GDM1 (cell line): Measurements from ENCODE around the gene ARHGAP26.

ENCODE experiments used
- DNase-seq: peaks from one replicate; lab custom pipeline; 2025; lab: John Stamatoyannopoulos, UW

ARHGAP26 gene

GRCh38 chr5:142852416-142853198 is 82.4 kb downstream of the ARHGAP26 start:
- no peak for DNase-seq

- no peak for DNase-seq
Measured at GRCh38 chr5:142853682-142854081, 83.5 kb downstream of the ARHGAP26 start.

GRCh38 chr5:142856269-142856782 is 86.1 kb downstream of the ARHGAP26 start:
- no peak for DNase-seq

- DNase-seq = no peak
Measured at GRCh38 chr5:142857405-142857804, 87.2 kb downstream of the ARHGAP26 start.

- DNase-seq = no peak
Measured at GRCh38 chr5:142859037-142859436, 88.9 kb downstream of the ARHGAP26 start.

GRCh38 chr5:142860270-142860669 is 90.1 kb downstream of the ARHGAP26 start:
- no peak for DNase-seq

GRCh38 chr5:142861011-142861410 is 90.8 kb downstream of the ARHGAP26 start:
- no peak for DNase-seq

GRCh38 chr5:142862594-142862993 is 92.4 kb downstream of the ARHGAP26 start:
- DNase-seq = no peak

- no peak for DNase-seq
Measured at GRCh38 chr5:142863856-142864255, 93.7 kb downstream of the ARHGAP26 start.

GRCh38 chr5:142864290-142865260 is 94.4 kb downstream of the ARHGAP26 start:
- DNase-seq = no peak

- DNase-seq = no peak
Measured at GRCh38 chr5:142865631-142866030, 95.5 kb downstream of the ARHGAP26 start.

GRCh38 chr5:142866563-142867275 is 96.5 kb downstream of the ARHGAP26 start:
- peak; percentile 52 for DNase-seq

GRCh38 chr5:142869886-142870285 is 99.7 kb downstream of the ARHGAP26 start:
- no peak for DNase-seq

- DNase-seq = no peak
Measured at GRCh38 chr5:142870532-142871362, 100.6 kb downstream of the ARHGAP26 start.

GRCh38 chr5:142871363-142872193 is 101.4 kb downstream of the ARHGAP26 start:
- no peak for DNase-seq

GRCh38 chr5:142872217-142872616 is 102.0 kb downstream of the ARHGAP26 start:
- no peak for DNase-seq

- no peak for DNase-seq
Measured at GRCh38 chr5:142872795-142873194, 102.6 kb downstream of the ARHGAP26 start.

GRCh38 chr5:142873831-142874230 is 103.7 kb downstream of the ARHGAP26 start:
- DNase-seq = no peak

- DNase-seq = no peak
Measured at GRCh38 chr5:142874540-142874939, 104.4 kb downstream of the ARHGAP26 start.

GRCh38 chr5:142875936-142876335 is 105.8 kb downstream of the ARHGAP26 start:
- no peak for DNase-seq
